HPDE6-E6E7 (cell line): ENCODE data around the gene IL16.
"Not testable (repeated sequence)": the region's sequence is repeated elsewhere in the genome, so short reads cannot be mapped to it uniquely, and the experiment has no call there.

Source experiments
- DNase-seq: peaks from one replicate; pipeline ENCODE4 v3.0.0; 2011; ENCODE audit warnings: missing footprints; ENCODE audit errors: extremely low spot score

The IL16 gene

GRCh38 chr15:81207987-81208386 lies 11.3 kb downstream of the IL16 start:
- DNase-seq: not testable (repeated sequence)

- no peak for DNase-seq
Observed at GRCh38 chr15:81209635-81210034, 13.0 kb downstream of the IL16 start.

- DNase-seq: no peak
Observed at GRCh38 chr15:81211376-81211775, 14.7 kb downstream of the IL16 start.

GRCh38 chr15:81213982-81214381 lies 17.3 kb downstream of the IL16 start:
- DNase-seq: no peak

GRCh38 chr15:81215531-81215930 lies 18.9 kb downstream of the IL16 start:
- DNase-seq: no peak

GRCh38 chr15:81215983-81216382 lies 19.3 kb downstream of the IL16 start:
- DNase-seq: no peak

GRCh38 chr15:81216422-81216821 lies 19.7 kb downstream of the IL16 start:
- no peak for DNase-seq

- no peak for DNase-seq
Observed at GRCh38 chr15:81221449-81221848, 24.8 kb downstream of the IL16 start.

- DNase-seq: no peak
Observed at GRCh38 chr15:81222007-81222406, 25.3 kb downstream of the IL16 start.

GRCh38 chr15:81223346-81223971 lies 26.8 kb downstream of the IL16 start:
- DNase-seq: no peak

- DNase-seq: no peak
Observed at GRCh38 chr15:81224232-81224631, 27.6 kb downstream of the IL16 start.

GRCh38 chr15:81225161-81225671 lies 28.5 kb downstream of the IL16 start:
- DNase-seq: no peak

GRCh38 chr15:81227716-81228115 lies 31.0 kb downstream of the IL16 start:
- DNase-seq: no peak

- DNase-seq: no peak
Observed at GRCh38 chr15:81229586-81229985, 32.9 kb downstream of the IL16 start.

GRCh38 chr15:81235276-81236123 lies 38.8 kb downstream of the IL16 start:
- no peak for DNase-seq

- DNase-seq: no peak
Observed at GRCh38 chr15:81239190-81239589, 42.5 kb downstream of the IL16 start.

- no peak for DNase-seq
Observed at GRCh38 chr15:81242778-81243177, 46.1 kb downstream of the IL16 start.

GRCh38 chr15:81244306-81244705 lies 47.6 kb downstream of the IL16 start:
- no peak for DNase-seq

- no peak for DNase-seq
Observed at GRCh38 chr15:81253846-81254245, 57.2 kb downstream of the IL16 start.

- no peak for DNase-seq
Observed at GRCh38 chr15:81254277-81254915, 57.7 kb downstream of the IL16 start.

GRCh38 chr15:81254916-81255290 lies 58.2 kb downstream of the IL16 start:
- DNase-seq: no peak

- no peak for DNase-seq
Observed at GRCh38 chr15:81255315-81255957, 58.8 kb downstream of the IL16 start.
